Right renal pelvis (tissue), 4 donors: ENCODE data around the gene P2RX2. TPM values are rescaled to one million over a fixed set of nuclear protein-coding genes. Genes with fewer than 3 reads are reported as not detected.

ENCODE experiments used
- DNase-seq, 4 donors: peaks; one replicate each; pipeline ENCODE4 v3.0.0-alpha.2; 2013; ENCODE audit warnings: low read depth in 4 of 4, low spot score in 3 of 4, missing footprints in 1 of 4
- polyA plus RNA-seq, 4 donors: library from polyadenylated mRNA; unstranded; fragments of 120-200 nt; gene quantifications; one replicate each; pipeline ENCODE4 v1.2.1, GENCODE V29; 2013; ENCODE audit not compliant: insufficient read length in 4 of 4

The P2RX2 gene
- 1 to 10 TPM in 3 of 4 donors, under 1 TPM in 1; 0.77 to 2.3 (median 1.3) TPM for polyA plus RNA-seq

GRCh38 chr12:132618683-132619043 is at the start of gene P2RX2:
Gene P2RX2, plus strand, starts transcription at chr12:132618776. Its CDS starts 41 bp downstream, at chr12:132618817.
- no peak for DNase-seq

- DNase-seq: no peak
Observed at GRCh38 chr12:132568826-132569480, 49.6 kb upstream of the P2RX2 start.

DNA sequence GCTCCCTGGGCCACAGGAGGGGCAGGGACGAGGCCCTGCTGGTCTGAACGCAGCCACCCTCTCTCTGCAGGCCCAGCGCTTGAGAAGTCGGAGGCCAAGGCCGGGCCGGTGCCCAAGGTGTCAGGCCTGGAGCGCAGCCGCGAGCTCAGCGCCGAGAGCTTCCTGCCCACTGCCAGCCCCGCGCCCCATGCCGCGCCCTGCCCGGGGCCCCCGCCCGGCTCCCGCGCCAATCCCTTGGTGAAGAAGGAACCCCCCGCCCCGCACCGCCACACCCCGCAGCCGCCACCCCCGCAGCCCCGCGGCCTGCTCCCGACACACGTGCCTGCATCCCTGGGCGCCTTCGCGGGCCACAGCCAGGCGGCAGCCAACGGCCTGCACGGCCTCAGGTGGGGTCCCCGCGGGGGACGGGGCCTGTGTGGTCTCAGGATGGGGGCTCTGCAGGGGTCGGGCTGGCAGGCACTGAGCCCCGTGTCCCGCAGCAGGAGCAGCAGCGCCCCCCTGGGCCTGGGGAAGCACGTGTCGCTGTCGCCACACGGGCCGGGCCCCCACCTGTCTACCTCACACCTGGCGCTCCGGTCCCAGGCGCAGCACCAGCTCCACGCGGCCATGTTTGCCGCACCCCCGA is 48.6 kb upstream of the P2RX2 start:
- no peak for DNase-seq

GRCh38 chr12:132570635-132571034 is 47.9 kb upstream of the P2RX2 start:
- DNase-seq: no peak

GRCh38 chr12:132571051-132571450 is 47.5 kb upstream of the P2RX2 start:
- DNase-seq: no peak

DNA sequence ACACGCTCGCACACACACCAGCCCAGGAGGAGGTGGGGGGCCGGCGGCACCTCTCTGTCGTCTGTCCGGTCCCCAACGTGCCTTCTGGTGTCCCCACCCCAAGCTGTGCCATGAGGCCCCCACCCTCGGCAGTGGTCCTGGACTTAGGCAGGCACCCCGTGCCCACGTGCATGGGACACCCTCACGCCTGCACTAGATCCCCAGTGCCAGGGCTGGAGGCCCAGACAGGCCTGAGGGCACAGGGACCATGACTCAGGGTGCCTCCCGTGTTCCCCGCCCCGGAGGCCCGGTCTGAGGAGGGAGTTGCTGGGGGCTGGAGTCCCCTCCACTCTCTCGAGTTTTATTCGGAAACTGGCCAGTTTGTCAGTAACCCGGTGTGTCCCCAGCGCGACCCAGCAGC is 47.0 kb upstream of the P2RX2 start:
- DNase-seq: no peak

- no peak for DNase-seq
Observed at GRCh38 chr12:132572106-132572505, 46.5 kb upstream of the P2RX2 start.

DNA sequence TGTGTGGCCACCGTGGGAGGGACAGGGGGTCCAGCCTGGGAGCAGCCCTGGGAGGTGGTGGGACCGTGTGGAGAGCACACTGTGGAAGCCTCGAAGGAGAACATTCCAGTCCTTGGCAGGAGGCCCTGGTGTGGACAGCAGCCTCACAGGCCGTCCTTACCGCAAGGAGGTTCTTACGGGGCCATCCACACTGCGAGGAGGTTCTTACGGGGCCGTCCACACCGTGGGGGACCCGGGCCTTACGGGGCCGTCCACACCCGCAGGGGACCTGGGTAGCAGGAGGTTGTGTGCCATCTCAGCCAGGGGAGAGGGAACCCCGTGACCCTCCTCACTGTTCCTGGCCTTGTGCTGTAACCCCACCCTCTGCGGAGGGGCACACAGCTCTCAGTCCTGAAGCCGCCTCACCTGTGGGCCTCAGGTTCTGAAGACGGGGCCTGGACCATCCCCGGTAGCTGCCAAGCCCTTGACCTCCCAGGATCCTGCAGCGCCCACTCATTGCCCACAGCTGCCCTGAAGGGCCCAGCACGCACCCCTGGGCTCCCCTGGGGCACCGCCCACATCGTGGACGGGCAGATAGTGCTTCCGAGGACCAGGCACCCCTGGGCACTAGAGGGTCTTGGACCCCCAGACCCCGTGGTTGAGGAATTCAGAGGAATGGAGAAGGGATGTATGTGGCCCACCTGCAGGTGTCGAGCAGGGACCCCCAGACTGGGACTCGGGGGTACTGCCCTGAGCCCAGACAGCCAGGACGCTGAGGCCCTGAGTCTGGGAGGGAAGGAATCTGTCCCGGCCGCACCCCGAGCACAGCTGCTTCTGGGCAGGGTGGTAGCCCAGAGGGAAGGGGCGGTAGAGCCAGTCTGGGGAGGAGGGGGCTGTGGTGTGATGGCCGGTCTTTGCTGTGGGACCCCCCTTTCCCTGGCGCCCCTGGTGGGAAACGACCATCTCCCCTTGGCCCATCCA is 45.5 kb upstream of the P2RX2 start:
- DNase-seq: no peak

GRCh38 chr12:132574271-132574996 is 44.1 kb upstream of the P2RX2 start:
- no peak for DNase-seq

DNA sequence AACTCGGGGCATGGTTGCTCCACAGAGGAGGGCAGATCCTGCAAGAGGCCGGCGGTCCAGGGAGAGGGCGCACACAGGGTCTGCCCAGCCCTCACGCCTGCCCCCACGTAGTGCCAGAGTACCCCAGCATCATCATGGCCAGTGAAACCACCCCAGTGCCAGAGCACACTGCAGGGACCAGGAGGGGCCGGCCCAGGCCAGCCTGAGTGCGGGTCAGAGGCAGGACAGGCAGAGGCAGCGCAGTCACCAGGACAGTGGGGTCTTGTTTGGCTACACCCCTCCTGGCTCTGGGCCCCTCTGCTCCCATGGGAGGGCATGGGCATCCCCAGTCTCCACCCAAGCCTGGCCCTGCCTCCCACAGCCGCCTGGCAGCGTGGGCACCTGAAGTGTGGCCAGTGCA is 42.9 kb upstream of the P2RX2 start:
- DNase-seq: no peak

GRCh38 chr12:132576701-132577100 is 41.9 kb upstream of the P2RX2 start:
- no peak for DNase-seq

DNA sequence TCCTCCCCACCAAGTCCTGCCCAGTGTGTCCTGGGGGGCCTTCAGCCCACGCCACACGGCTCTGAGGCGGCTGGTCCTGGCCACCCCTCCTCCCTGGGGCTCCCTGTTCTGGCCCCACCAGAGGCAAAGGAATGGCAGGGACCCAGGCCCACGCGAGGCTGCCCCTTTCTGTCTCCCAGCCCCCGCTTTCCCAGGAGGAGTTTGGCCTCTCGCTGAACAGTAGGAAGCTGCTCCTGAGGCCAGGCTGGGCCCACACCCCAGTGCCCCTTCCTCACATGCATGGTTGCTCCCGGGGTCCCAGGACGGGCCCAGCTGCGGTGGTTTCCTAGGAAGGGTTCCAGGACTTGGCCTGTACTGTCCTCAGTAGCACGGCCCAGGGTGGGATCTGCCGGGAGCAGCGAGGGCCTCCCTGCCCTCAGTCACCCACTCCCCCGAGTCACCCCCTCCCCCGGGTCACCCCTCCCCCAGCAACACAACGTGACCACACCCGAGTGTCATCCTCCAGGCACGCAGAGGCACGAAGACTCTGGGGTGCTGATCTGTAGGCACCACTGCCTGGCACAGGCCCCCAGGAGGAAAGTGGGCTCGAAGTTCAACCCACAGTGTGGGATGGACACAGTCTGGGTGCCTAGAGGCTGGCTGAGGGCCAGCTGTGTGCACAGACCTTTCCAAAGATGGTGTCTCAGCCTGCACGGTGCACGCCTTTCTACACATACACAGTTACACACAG is 41.2 kb upstream of the P2RX2 start:
- no peak for DNase-seq

- DNase-seq: no peak
Observed at GRCh38 chr12:132578118-132578517, 40.5 kb upstream of the P2RX2 start.

DNA sequence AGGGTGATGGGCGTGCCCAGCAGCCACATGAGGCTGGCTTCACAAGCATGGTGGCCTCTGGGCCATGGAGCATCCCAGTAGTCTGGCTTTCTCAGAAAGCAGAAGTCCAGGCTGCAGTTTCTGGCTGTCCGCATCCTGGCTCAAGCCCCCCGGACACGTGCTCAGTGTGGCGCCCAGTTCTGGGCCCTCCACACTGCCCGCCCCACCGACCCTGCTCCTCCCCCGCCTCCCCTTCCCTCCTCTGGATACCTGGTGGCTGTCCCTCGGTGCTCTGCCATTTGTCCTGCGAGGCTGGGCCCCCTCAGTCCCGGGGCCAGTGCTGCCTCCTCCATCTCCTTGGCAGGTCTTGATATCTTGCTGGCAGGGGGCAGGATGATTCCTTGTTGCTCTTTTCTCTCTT is 39.8 kb upstream of the P2RX2 start:
- DNase-seq: no peak

GRCh38 chr12:132579744-132580143 is 38.8 kb upstream of the P2RX2 start:
- DNase-seq: no peak

DNA sequence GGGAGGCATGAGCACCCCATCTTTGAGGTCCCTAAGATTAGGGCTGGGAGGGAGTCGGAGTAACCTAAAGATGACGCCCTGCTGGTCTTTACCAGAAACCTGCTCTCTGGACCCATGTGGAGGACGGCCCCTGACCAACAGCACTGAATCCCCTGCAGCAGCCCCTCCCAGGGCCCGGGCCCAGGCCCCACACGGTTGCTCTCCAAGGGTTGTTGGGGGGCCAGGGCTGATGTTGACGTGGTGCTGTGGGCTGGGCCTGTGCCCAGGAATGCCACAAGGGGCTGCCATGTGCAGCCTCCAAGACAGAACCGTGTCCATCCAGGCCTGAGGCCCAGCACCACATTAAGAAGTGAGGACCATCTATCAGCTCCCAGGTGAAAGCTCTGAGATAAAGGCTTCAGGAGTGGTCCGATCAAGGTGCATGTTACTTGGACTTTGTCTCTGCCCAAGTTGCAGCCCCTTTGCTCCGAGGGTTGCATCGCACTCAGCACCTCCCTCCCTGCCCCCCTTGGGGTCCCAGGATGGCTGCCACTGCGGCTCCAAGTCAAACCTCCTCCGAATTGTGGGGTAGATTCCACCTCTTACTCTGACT is 37.8 kb upstream of the P2RX2 start:
- no peak for DNase-seq

DNA sequence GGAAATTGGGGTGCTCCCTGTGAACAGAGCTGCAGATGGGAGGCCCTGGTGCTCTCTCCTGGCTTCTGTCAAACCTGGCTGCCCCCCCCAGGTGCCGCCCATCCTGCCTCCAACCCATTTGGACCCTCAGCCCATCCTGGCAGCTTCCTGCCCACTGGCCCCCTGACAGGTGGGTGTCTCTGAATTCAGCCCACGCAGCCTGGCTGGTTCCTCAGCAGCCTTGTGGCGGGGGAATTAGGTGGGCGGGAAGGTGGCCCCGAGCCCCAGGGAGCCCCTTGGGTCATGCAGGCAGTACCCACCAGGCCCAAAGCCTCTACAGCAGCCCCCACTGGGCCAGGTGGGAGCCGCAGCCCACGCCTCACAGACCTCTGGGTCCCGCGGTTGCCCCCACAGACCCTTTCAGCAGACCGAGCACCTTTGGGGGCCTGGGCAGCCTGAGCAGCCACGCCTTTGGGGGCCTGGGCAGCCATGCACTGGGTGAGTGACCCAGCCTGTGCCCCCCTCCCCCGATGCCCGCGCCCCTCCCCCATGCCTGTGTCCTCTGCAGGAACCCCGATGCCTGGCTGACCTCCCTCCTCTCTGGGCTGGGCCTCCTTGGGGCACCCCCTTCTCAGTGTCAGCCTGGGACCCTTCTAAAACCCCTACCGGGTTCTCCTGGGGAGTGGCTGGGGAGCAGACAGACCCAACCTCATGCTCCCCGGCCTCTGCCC is 37.1 kb upstream of the P2RX2 start:
- no peak for DNase-seq

GRCh38 chr12:132582058-132582420 is 36.5 kb upstream of the P2RX2 start:
- DNase-seq: no peak
